HCT116 (cell line): ENCODE data around the gene TBC1D32. TPM values are rescaled to one million over a fixed set of nuclear protein-coding genes. Genes with fewer than 3 reads are reported as not detected.

Source experiments
- ATAC-seq: fragments of 200-7000 bp; cut with Tn5 transposase; 2 replicates; pipeline ENCODE4 v1.9.1; 2020; ENCODE audit warnings: mild to moderate bottlenecking, moderate library complexity
- BruUV-seq: library from RNA; stranded (reverse); fragments of 400-500 nt; replicated peaks from 2 replicates; lab custom pipeline; 2021; lab: Mats Ljungman, UMichigan
- CTCF ChIA-PET: fragments of 300-600 bp; sonication (Branson Sonifier 250); formaldehyde crosslinking; loops from one replicate; lab custom pipeline; 2021; ENCODE audit warnings: antibody characterized with exemption; lab: Charles Lee
- POLR2A ChIA-PET: fragments of 300-600, 350-600 bp; sonication (Branson Sonifier 250); formaldehyde crosslinking; loops from one replicate; lab custom pipeline; 2021; ENCODE audit warnings: antibody characterized with exemption; lab: Charles Lee
- RAD21 ChIA-PET, 2 experiments: fragments of 300-600 bp; sonication (Branson Sonifier 250); formaldehyde crosslinking; loops; one replicate each; lab custom pipeline; 2023; ENCODE audit warnings: low total read pairs in 2 of 2; ENCODE audit not compliant: uncharacterized antibody in 2 of 2, unreplicated experiment in 2 of 2, low non-redundant PET in 1 of 2; lab: Charles Lee
- DNase-seq: peaks from one replicate; pipeline ENCODE4 v3.0.0-alpha.2; 2010; ENCODE audit warnings: low read depth, low spot score
- H2AFZ ChIP-seq: fragments of 200-600 bp; shearing (Covaris generic), sonication (generic); 2 replicates; pipeline ENCODE4 v1.6.1; 2017; ENCODE audit warnings: low read depth, mixed run types, mixed read lengths, antibody characterized with exemption, low read length; ENCODE audit not compliant: poor library complexity, severe bottlenecking
- H3K27ac ChIP-seq: 2 replicates; pipeline ENCODE4 v1.5.1; 2012; ENCODE audit warnings: low read depth, low read length
- H3K27me3 ChIP-seq: fragments of 200-600 bp; sonication (generic); 2 replicates; pipeline ENCODE4 v1.6.1; 2016; ENCODE audit warnings: mixed run types, low read length, mixed read lengths; ENCODE audit not compliant: insufficient read depth
- H3K36me3 ChIP-seq, 2 experiments: fragments of 200-500 bp in 1 of 2; fragments of 200-600 bp in 1 of 2; sonication (Bioruptor generic) in 1 of 2; sonication (generic) in 1 of 2; 2 replicates each; pipeline versions ENCODE4 v1.5.1 to v1.6.1; 2014 to 2016; ENCODE audit warnings: low read length in 2 of 2, inconsistent platforms in 1 of 2, mixed read lengths in 1 of 2, mixed run types in 1 of 2; ENCODE audit not compliant: insufficient read depth in 2 of 2, control insufficient read depth in 1 of 2
- H3K4me1 ChIP-seq, 2 experiments: fragments of 200-600 bp in 1 of 2; sonication (generic) in 1 of 2; 2 replicates each; pipeline versions ENCODE4 v1.5.1 to v1.6.1; 2012 to 2017; ENCODE audit warnings: low read length in 2 of 2, inconsistent platforms in 1 of 2, mild to moderate bottlenecking in 1 of 2, mixed read lengths in 1 of 2, mixed run types in 1 of 2, moderate library complexity in 1 of 2; ENCODE audit not compliant: insufficient read depth in 2 of 2, control insufficient read depth in 1 of 2
- H3K4me2 ChIP-seq: fragments of 200-600 bp; sonication (generic); 2 replicates; pipeline ENCODE4 v1.6.1; 2017; ENCODE audit warnings: mixed run types, low read length, mixed read lengths
- H3K4me3 ChIP-seq, 2 experiments: fragments of 200-600 bp in 1 of 2; sonication (generic) in 1 of 2; replicated peaks in 1 of 2; 2 replicates each; pipeline ENCODE4 v1.5.1; 2011 to 2016; ENCODE audit warnings: low read length in 2 of 2, control low read depth in 1 of 2, low read depth in 1 of 2, mild to moderate bottlenecking in 1 of 2, mixed read lengths in 1 of 2, mixed run types in 1 of 2
- H3K79me2 ChIP-seq: fragments of 200-600 bp; sonication (generic); 2 replicates; pipeline ENCODE4 v1.6.1; 2017; ENCODE audit warnings: mild to moderate bottlenecking, mixed run types, low read length, moderate library complexity, mixed read lengths; ENCODE audit not compliant: insufficient read depth
- H3K9ac ChIP-seq: fragments of 200-600 bp; sonication (generic); 2 replicates; pipeline ENCODE4 v1.6.1; 2016; ENCODE audit warnings: low read length, mixed read lengths
- H3K9me2 ChIP-seq: fragments of 200-600 bp; sonication (generic), shearing (Covaris generic); 2 replicates; pipeline ENCODE4 v1.6.1; 2017; ENCODE audit warnings: mixed run types, mild to moderate bottlenecking, moderate library complexity; ENCODE audit not compliant: insufficient read depth
- H3K9me3 ChIP-seq, 2 experiments: fragments of 200-500 bp in 1 of 2; fragments of 200-600 bp in 1 of 2; sonication (Bioruptor generic) in 1 of 2; sonication (generic) in 1 of 2; 2 replicates each; pipeline ENCODE4 v1.6.1; 2014 to 2017; ENCODE audit warnings: low read length in 2 of 2, mixed read lengths in 2 of 2, inconsistent platforms in 1 of 2, low read depth in 1 of 2, mild to moderate bottlenecking in 1 of 2, mixed run types in 1 of 2, moderate library complexity in 1 of 2; ENCODE audit not compliant: control insufficient read depth in 1 of 2, insufficient read depth in 1 of 2
- H4K20me1 ChIP-seq: fragments of 200-600 bp; sonication (generic), shearing (Covaris generic); 2 replicates; pipeline ENCODE4 v1.6.1; 2017; ENCODE audit warnings: mixed run types, mild to moderate bottlenecking, moderate library complexity; ENCODE audit not compliant: insufficient read depth
- ATF3 ChIP-seq: IDR thresholded peaks from 2 replicates; pipeline ENCODE4 v1.6.1; 2012
- CBX3 ChIP-seq: IDR thresholded peaks from 2 replicates; pipeline ENCODE4 v1.6.1; 2012; ENCODE audit warnings: low read depth
- EGR1 ChIP-seq: IDR thresholded peaks from 2 replicates; pipeline ENCODE4 v1.6.1; 2012; ENCODE audit warnings: low read depth
- ELF1 ChIP-seq: IDR thresholded peaks from 2 replicates; pipeline ENCODE4 v1.6.1; 2012; ENCODE audit warnings: low read depth, borderline replicate concordance
- EZH2 ChIP-seq: fragments of 200-600 bp; sonication (generic); IDR thresholded peaks from 2 replicates; pipeline ENCODE4 v1.6.1; 2017; ENCODE audit warnings: antibody characterized with exemption, mixed run types
- EZH2phosphoT487 ChIP-seq: fragments of 200-600 bp; IDR thresholded peaks from 2 replicates; pipeline ENCODE4 v1.6.1; 2018; ENCODE audit warnings: antibody characterized with exemption, borderline replicate concordance
- FOSL1 ChIP-seq: IDR thresholded peaks from 2 replicates; pipeline ENCODE4 v1.6.1; 2012; ENCODE audit warnings: low read depth
- JUND ChIP-seq: IDR thresholded peaks from 2 replicates; pipeline ENCODE4 v1.6.1; 2012
- POLR2A ChIP-seq: IDR thresholded peaks from 2 replicates; pipeline ENCODE4 v1.7.0; 2011; ENCODE audit warnings: borderline replicate concordance; ENCODE audit not compliant: insufficient read depth, insufficient read length; ENCODE audit errors: extremely low read depth
- POLR2AphosphoS5 ChIP-seq: IDR thresholded peaks from 2 replicates; pipeline ENCODE4 v1.6.1; 2011; ENCODE audit warnings: mild to moderate bottlenecking, low read depth, low read length, moderate library complexity
- RAD21 ChIP-seq: IDR thresholded peaks from 2 replicates; pipeline ENCODE4 v1.6.1; 2012; ENCODE audit warnings: low read depth, mild to moderate bottlenecking
- REST ChIP-seq: IDR thresholded peaks from 2 replicates; pipeline ENCODE4 v1.6.1; 2012; ENCODE audit warnings: low read depth
- SIN3A ChIP-seq: IDR thresholded peaks from 2 replicates; pipeline ENCODE4 v1.6.1; 2012; ENCODE audit warnings: low read depth
- SP1 ChIP-seq: IDR thresholded peaks from 2 replicates; pipeline ENCODE4 v1.6.1; 2012; ENCODE audit warnings: low read depth
- SRF ChIP-seq: IDR thresholded peaks from 2 replicates; pipeline ENCODE4 v1.6.1; 2012; ENCODE audit warnings: low read depth
- TCF7L2 ChIP-seq: IDR thresholded peaks from 2 replicates; pipeline ENCODE4 v1.7.0; 2011; ENCODE audit warnings: borderline replicate concordance, inconsistent platforms; ENCODE audit not compliant: insufficient read depth, insufficient read length; ENCODE audit errors: extremely low read depth
- YY1 ChIP-seq: IDR thresholded peaks from 2 replicates; pipeline ENCODE4 v1.6.1; 2011; ENCODE audit warnings: low read length, low read depth, moderate library complexity, mild to moderate bottlenecking; ENCODE audit not compliant: insufficient replicate concordance; ENCODE audit errors: extremely low read depth
- ZFX ChIP-seq: fragments of 450-650 bp; IDR thresholded peaks from 2 replicates; pipeline ENCODE4 v1.6.1; 2017
- ZNF274 ChIP-seq: fragments of 200-500 bp; sonication (Bioruptor generic); IDR thresholded peaks from 2 replicates; pipeline ENCODE4 v1.6.1; 2014; ENCODE audit warnings: mild to moderate bottlenecking, low read depth, low read length, inconsistent platforms
- intact Hi-C: fragments of 100-400 bp; cut with micrococcal nuclease; formaldehyde crosslinking; loops from 2 replicates; pipeline ENCODE4 v1.10.0; 2022
- total RNA-seq: library from RNA; stranded (reverse); gene quantifications from one replicate; pipeline ENCODE4 v1.2.1, GENCODE V29; 2021; ENCODE audit not compliant: unreplicated experiment
- TF ChIP-seq, protein P1 (sequence below): IDR thresholded peaks from 2 replicates; pipeline ENCODE4 v1.6.1; 2012

Gene TBC1D32
- total RNA-seq, 1 experiment from 2014 or later, result 13.8 TPM

DNA sequence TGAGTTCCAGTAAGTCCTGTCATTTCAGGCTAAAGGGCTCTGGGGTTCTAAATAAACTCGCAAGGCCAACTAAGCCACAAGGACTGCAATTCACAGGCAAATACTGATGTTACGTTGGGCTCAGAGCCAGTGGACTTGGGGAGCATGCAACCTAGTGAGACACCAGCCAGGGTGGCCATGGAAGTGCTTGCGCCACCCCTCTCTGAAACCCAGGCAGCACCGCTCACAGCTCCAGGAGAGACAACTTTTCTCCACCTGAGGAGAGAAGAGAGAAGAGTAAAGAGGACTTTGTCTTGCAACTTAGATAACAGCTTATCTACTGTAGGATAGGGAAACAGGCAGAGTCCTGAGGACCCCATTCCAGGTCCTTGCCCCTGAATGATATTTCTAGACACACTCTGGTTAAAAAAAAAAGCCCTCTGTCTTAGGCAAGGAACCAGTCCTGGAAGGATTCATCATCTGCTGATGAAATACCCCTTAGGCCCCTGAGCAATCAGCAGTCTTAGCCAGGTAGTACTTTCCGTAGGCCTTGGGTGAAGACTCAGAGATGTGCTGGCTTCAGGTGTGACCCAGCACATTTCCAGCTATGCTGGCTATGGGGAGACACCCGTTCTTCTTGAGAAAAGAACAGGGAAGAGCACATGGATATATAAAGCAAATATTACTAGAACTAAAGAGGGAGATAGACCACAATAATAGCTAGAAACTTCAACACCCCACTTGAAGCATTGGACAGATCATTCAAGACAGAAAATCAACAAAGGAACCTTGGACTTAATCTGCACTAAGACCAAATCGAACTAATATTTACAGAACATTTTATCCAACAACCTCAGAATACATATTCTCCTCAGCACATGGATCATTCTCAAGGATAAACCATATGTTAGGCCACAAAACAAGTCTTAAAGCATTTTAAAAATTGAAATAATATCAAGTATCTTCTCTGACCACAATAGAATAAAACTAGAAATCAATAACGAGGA is 31.5 kb upstream of the TBC1D32 start:
- Histone ChIP-seq H3K4me1 (no peaks in the 10 kb centered on the region), H3K27ac (no peak overlapping the region), H3K9me2 (no peaks in the 10 kb centered on the region), H3K9me3 (no peaks in the 10 kb centered on the region), H3K27me3 (no peaks in the 10 kb centered on the region), H3K4me2 (no peak overlapping the region), H3K9ac (no peak overlapping the region), H3K36me3 (no peaks in the 10 kb centered on the region), H3K79me2 (no peaks in the 10 kb centered on the region), H4K20me1 (no peaks in the 10 kb centered on the region)
- RAD21 ChIA-PET, result no interaction called here
- BruUV-seq, result no TSS peak
- CTCF ChIA-PET, result no interaction called here
- intact Hi-C loops, result no loop called here
- DNase-seq (no peak), ATAC-seq (no peak)
- POLR2A ChIA-PET, result interaction anchor here (0.6 kb wide), 1 partner anchor 1075 kb away, joined by 3 read pairs; no protein-coding TSS in a partner anchor
- TF ChIP-seq SP1, result no peak
- TF ChIP-seq ZNF274, result no peak
- TF ChIP-seq FOSL1, result no peak
- no peak for TF ChIP-seq YY1
- no peak for TF ChIP-seq CBX3
- no peak for TF ChIP-seq POLR2A
- no peak for TF ChIP-seq TCF7L2
- no peak for TF ChIP-seq EZH2phosphoT487
- TF ChIP-seq ZFX, result no peak
- no peak for TF ChIP-seq JUND
- no peak for TF ChIP-seq REST
- no peak for TF ChIP-seq SRF
- TF ChIP-seq RAD21, result no peak
- no peak for TF ChIP-seq EZH2
- TF ChIP-seq SIN3A, result no peak
- TF ChIP-seq, protein P1, sequence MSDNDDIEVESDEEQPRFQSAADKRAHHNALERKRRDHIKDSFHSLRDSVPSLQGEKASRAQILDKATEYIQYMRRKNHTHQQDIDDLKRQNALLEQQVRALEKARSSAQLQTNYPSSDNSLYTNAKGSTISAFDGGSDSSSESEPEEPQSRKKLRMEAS, result no peak
- no peak for TF ChIP-seq ELF1
- TF ChIP-seq POLR2AphosphoS5, result no peak
- no peak for TF ChIP-seq ATF3
- TF ChIP-seq EGR1, result no peak
- TF ChIP-seq, all 23 proteins: peak for 0
- H3K4me3 ChIP-seq, result no peak overlapping the region
- H2AFZ ChIP-seq, result no peak overlapping the region
